C4-2B (cell line): ENCODE measurements around the gene SDR39U1.
"Not testable (repeated sequence)": the region's sequence is repeated elsewhere in the genome, so short reads cannot be mapped to it uniquely, and the experiment has no call there.

Experiments
- H3K27ac ChIP-seq: fragments of 450-650 bp; 2 replicates; pipeline ENCODE4 v1.5.1; 2017
- CTCF ChIP-seq: fragments of 450-650 bp; conservative IDR thresholded peaks from 2 replicates; pipeline ENCODE4 v1.5.1; 2017; ENCODE audit warnings: mild to moderate bottlenecking
- ZFX ChIP-seq: fragments of 450-650 bp; IDR thresholded peaks from 2 replicates; pipeline ENCODE4 v1.6.1; 2017

Gene SDR39U1

GRCh38 chr14:24442240-24443052 is at the start of gene SDR39U1:
SDR39U1 (minus strand) TSS chr14:24442776; CDS start chr14:24442769, 7 bp downstream.
- H3K27ac ChIP-seq: peak within 1 kb of the TSS; percentile 95
- TF ChIP-seq ZFX (no peak), CTCF (no peak)

- H3K27ac ChIP-seq: not testable (repeated sequence)
Observed at GRCh38 chr14:24491586-24492408, 49.2 kb upstream of the SDR39U1 start.

DNA sequence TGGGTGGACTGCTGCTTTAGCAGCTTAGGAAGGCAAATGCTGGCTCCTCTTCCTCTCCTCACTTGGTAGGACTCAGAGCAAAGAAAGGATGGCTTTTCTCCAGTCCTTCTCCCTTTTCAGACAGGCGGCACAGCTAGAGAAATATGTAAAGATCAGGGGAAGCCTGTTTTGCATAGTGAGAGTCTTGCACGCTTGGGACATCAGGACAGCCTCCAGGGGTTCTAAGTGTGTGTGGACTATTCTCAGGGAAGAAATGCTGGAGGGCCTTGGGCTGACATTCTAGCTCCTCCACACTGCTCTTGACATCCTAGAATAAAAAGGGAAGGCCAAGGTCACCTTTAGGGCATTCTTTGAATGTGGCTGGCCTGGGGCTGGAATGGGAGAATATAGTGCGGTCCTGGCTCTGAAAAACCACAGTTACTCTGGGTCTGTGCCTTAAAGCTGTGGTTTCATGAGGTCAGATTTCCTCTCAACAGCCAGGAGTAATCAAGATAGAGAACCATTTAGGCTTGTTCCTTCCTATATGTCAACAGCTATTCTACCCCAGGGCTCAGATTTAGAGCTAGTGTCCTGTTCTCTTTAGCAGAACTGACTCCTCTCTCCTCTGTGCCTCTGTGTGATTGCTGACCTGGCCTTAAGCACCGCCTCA is 41.2 kb upstream of the SDR39U1 start:
- TF ChIP-seq ZFX: no peak
- no peak for TF ChIP-seq CTCF
- no peak overlapping the region for H3K27ac ChIP-seq

DNA sequence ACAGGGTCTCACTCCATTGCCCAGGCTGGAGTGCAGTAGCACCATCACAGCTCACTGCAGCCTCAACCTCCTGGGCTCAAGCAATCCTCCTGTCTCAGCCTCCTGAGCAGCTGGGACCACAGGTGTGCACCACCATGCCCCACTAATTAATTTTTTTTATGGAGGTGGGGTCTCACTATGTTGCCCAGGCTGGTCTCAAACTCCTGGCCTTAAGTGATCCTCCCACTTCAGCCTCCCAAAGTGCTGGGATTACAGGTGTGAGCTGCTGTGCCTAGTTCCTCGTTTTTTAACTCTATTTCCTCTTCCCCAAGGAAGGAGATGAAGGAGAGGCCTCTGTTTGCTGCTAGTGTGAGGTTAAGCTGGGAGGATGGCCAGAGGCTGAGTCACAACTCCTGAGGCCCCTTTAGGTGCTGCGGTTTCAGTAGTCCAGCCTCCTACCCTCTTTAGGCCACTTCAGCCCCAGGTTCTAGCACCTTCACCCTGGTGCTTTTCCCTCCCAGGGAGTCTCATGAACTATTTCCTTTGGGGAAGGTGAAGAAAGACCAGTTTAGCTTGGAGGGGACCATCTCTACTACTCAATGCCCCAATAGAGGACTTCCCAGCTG is 40.2 kb upstream of the SDR39U1 start:
- not testable (repeated sequence) for H3K27ac ChIP-seq

DNA sequence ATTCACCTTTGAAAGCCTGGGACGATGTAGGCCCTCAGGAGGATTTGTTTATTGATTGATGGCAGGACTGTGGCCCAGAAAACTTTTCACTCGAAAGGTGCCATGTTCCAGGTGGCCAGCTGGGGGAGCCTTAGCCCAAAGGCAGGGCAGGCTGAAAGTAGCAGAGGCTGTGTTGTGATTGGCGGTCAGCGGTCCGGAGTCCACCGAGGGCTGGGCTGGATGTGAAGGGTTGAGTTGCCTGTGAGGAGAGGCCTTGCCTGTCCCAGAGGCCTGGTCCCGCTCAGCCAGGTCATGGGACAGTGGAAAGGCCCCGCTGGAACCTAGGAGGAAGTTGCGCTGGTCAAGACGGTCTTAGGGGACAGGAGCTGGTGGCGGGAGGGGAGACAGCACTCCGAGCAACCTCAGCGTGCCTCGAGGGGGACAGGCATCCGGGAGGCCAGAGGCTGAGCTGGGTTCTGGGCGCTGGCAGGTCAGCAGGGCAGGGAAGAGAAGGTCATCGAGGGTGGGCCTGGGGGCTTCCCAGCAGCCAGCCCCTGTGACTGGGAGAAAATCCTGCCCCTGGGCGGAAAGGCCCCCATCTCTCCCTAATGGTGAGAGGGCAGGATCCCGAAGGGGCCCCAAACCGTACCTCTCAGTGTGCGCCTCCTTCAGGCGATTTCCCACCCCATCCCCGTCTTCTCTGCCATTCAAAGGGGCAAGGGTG is 39.2 kb upstream of the SDR39U1 start:
- no peak overlapping the region for H3K27ac ChIP-seq

GRCh38 chr14:24479999-24480398 is 37.4 kb upstream of the SDR39U1 start:
- H3K27ac ChIP-seq: not testable (repeated sequence)

More for the DNA sequence above, 39.2 kb upstream of the SDR39U1 start:
- TF ChIP-seq ZFX: no peak
- peak; percentile 85 for TF ChIP-seq CTCF

DNA sequence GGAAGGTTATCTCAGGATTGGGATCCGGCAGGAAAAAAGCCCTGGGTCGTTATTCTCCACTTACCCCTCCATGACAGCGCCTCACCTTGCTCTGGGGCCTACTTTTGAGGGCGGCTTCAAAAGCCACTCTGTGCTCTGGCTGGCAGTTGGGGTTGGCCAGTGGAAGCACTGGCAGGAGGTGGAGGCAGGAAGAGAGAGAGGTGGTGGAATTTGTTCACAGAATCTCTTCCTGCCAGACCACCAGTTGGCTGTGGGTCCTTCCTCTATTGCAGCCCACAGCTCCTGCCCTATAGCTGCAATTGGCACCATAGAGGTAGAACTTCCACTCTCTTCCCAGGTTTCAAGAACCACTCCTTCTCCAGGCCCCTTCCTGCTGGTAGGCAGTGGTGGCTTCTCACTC is 32.7 kb upstream of the SDR39U1 start:
- TF ChIP-seq CTCF (no peak), ZFX (no peak)
- no peak overlapping the region for H3K27ac ChIP-seq

GRCh38 chr14:24473211-24473610 is 30.6 kb upstream of the SDR39U1 start:
- no peak overlapping the region for H3K27ac ChIP-seq
- no peak for TF ChIP-seq ZFX
- no peak for TF ChIP-seq CTCF

GRCh38 chr14:24470450-24470849 is 27.9 kb upstream of the SDR39U1 start:
- H3K27ac ChIP-seq: not testable (repeated sequence)
